NT2/D1 (cell line): ENCODE results near the gene ETFB.

ENCODE experiments used
- DNase-seq: peaks from one replicate; pipeline ENCODE4 v3.0.0-alpha.2; 2011; ENCODE audit warnings: low read depth, low spot score
- H3K27me3 ChIP-seq: 2 replicates; pipeline ENCODE4 v1.6.0; 2011; ENCODE audit warnings: mild to moderate bottlenecking; ENCODE audit not compliant: insufficient read length, insufficient read depth
- H3K36me3 ChIP-seq: 2 replicates; pipeline ENCODE4 v1.6.1; 2011; ENCODE audit warnings: mild to moderate bottlenecking, low read length, mixed read lengths; ENCODE audit not compliant: insufficient read depth, insufficient read length
- H3K4me1 ChIP-seq: 2 replicates; pipeline ENCODE4 v1.5.1; 2011; ENCODE audit not compliant: insufficient read depth, insufficient read length
- H3K4me3 ChIP-seq: 2 replicates; pipeline ENCODE4 v1.5.1; 2011; ENCODE audit warnings: low read depth; ENCODE audit not compliant: insufficient read length
- H3K9ac ChIP-seq: 2 replicates; pipeline ENCODE4 v1.6.0; 2011; ENCODE audit warnings: low read depth; ENCODE audit not compliant: insufficient read length
- H3K9me3 ChIP-seq: 2 replicates; pipeline ENCODE4 v1.5.1; 2011; ENCODE audit warnings: mild to moderate bottlenecking, low read length; ENCODE audit not compliant: insufficient read depth
- SUZ12 ChIP-seq: IDR thresholded peaks from 2 replicates; pipeline ENCODE4 v1.6.1; 2011; ENCODE audit not compliant: insufficient read length, insufficient read depth; ENCODE audit errors: extremely low read depth
- YY1 ChIP-seq: IDR thresholded peaks from 2 replicates; pipeline ENCODE4 v1.6.1; 2011; ENCODE audit not compliant: insufficient read length, insufficient read depth
- ZNF274 ChIP-seq: IDR thresholded peaks from 2 replicates; pipeline ENCODE4 v1.6.1; 2011; ENCODE audit warnings: mild to moderate bottlenecking, low read depth, low read length

ETFB gene

GRCh38 chr19:51317376-51317775 is 48.8 kb downstream of the ETFB start:
- H3K27me3 ChIP-seq = no peaks in the 10 kb centered on the region
- DNase-seq = no peak
- H3K36me3 ChIP-seq = no peaks in the 10 kb centered on the region
- H3K9me3 ChIP-seq = no peaks in the 10 kb centered on the region
- H3K4me1 ChIP-seq = peaks cover 5% of the 10 kb centered on the region
- no peak for TF ChIP-seq YY1
- TF ChIP-seq SUZ12 = no peak
- H3K4me3 ChIP-seq = no peak overlapping the region
- H3K9ac ChIP-seq = no peak overlapping the region

DNA sequence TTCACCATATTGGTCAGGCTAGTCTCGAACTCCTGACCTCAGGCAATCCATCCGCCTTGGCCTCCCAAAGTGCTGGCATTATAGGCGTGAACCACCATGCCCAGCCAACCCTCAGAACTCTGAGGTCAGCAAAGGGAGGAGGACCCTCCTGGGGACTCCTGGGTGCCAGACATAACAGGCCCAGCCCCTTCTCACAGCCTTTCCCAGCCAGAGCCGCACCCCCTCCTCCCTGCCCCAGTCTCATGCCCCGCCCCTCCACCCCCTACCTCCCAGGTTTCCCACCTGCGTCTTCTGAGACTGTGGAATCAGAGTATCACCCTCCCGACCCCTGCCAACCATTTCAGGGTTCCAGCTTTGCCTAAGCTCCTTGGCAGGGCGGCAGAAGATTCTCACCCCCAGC is 49.5 kb downstream of the ETFB start:
- Histone ChIP-seq H3K36me3 (no peaks in the 10 kb centered on the region), H3K9me3 (no peaks in the 10 kb centered on the region), H3K27me3 (no peaks in the 10 kb centered on the region), H3K4me3 (no peak overlapping the region), H3K4me1 (peaks cover 5% of the 10 kb centered on the region), H3K9ac (no peak overlapping the region)
- no peak for TF ChIP-seq ZNF274
- no peak for DNase-seq

DNA sequence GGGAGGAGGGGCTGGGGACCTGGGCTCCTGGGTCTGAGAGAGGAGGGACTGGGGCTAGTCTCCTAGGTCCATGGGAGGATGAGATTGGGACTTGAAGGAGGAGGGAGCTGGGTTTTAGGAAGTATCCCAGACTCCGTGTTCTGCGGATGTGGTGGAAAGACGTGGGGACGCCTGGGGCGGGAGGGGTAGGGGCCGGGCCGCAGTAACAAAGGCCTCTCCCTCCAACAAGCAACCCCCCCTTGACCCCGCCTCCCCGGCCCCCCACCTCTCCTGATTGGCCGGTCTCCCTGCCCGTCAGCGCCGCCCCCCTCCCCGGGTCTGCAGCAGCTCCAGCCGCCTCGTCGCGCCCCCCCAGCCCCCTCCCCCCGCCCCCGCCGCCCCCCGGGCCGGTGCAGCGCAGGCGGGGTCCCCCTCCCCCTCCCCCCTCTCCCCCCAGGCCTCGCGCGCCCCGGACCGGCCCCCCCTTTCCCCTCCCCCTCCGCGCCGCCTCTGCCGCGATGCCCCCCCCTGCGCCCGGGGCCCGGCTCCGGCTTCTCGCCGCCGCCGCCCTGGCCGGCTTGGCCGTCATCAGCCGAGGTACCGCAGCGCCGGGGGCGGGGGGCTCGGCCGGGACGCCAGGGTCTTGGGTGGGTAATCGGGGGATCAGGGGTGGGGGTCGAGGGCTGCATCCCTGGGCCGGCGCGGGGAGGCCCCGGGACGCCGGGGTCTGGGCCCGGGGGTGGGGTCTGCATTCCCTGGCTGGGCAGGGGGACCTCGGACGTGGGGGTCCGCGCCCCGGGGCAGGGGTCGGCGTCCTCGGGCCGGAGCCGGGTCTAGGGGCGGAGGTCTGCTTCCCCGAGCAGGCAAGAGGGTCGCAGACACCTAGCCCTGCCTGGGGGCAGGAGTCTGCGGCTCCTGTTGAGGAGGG is 54.6 kb downstream of the ETFB start, which contains the start of gene IGLON5:
TSS of gene IGLON5 (plus strand) at position 294 of the 907 bp plus-strand sequence. CDS start at position 498, 204 bp downstream.
- TF ChIP-seq ZNF274 = no peak
- no peak for TF ChIP-seq YY1
- TF ChIP-seq SUZ12 = no peak
- H3K9ac ChIP-seq = peak within 1 kb of the TSS; percentile 36
- H3K4me3 ChIP-seq = peak within 1 kb of the TSS; percentile 26
- no peaks in the 10 kb centered on the region for H3K36me3 ChIP-seq
- no peak for DNase-seq
- H3K9me3 ChIP-seq = no peaks in the 10 kb centered on the region
- H3K4me1 ChIP-seq = no peaks in the 10 kb centered on the region
- no peaks in the 10 kb centered on the region for H3K27me3 ChIP-seq

- Histone ChIP-seq H3K9ac (no peak overlapping the region), H3K36me3 (no peaks in the 10 kb centered on the region), H3K4me3 (no peak overlapping the region), H3K4me1 (no peaks in the 10 kb centered on the region), H3K9me3 (peaks cover 15% of the 10 kb centered on the region), H3K27me3 (no peaks in the 10 kb centered on the region)
- no peak for TF ChIP-seq SUZ12
- no peak for TF ChIP-seq YY1
- no peak for TF ChIP-seq ZNF274
- DNase-seq = no peak
These were observed 60.7 kb downstream of the ETFB start for GRCh38 chr19:51305479-51305878.

GRCh38 chr19:51301266-51301665 is 64.9 kb downstream of the ETFB start:
- TF ChIP-seq SUZ12 (no peak), ZNF274 (no peak)
- no peak overlapping the region for H3K9ac ChIP-seq
- H3K4me3 ChIP-seq = no peak overlapping the region
- peaks cover 15% of the 10 kb centered on the region for H3K9me3 ChIP-seq
- H3K4me1 ChIP-seq = peaks cover 5% of the 10 kb centered on the region
- H3K27me3 ChIP-seq = no peaks in the 10 kb centered on the region
- H3K36me3 ChIP-seq = no peaks in the 10 kb centered on the region
- DNase-seq = no peak

DNA sequence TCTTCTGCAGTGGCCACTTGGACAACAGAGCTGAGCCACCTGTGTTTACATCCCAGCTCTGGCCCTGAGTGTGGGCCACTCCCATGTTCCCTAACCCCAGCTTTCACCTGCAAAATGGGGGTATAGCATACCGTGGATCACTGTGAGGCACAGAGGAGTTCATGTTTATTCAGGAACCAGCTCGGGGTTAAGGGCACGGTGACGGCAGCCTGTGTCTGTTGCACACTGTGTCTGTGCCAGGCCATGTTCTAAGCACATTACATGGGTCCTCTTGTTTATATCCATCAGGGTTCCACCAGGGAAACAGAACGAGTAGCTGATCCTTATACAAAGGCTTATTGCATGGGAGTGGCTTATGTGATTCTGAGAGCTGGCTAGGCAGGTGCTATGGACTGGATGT is 68.8 kb downstream of the ETFB start:
- no peak for DNase-seq
- Histone ChIP-seq H3K4me3 (no peak overlapping the region), H3K9me3 (no peaks in the 10 kb centered on the region), H3K9ac (no peak overlapping the region), H3K27me3 (no peaks in the 10 kb centered on the region), H3K36me3 (no peaks in the 10 kb centered on the region), H3K4me1 (peaks cover 23% of the 10 kb centered on the region)
- TF ChIP-seq SUZ12 (no peak), YY1 (no peak), ZNF274 (no peak)

DNA sequence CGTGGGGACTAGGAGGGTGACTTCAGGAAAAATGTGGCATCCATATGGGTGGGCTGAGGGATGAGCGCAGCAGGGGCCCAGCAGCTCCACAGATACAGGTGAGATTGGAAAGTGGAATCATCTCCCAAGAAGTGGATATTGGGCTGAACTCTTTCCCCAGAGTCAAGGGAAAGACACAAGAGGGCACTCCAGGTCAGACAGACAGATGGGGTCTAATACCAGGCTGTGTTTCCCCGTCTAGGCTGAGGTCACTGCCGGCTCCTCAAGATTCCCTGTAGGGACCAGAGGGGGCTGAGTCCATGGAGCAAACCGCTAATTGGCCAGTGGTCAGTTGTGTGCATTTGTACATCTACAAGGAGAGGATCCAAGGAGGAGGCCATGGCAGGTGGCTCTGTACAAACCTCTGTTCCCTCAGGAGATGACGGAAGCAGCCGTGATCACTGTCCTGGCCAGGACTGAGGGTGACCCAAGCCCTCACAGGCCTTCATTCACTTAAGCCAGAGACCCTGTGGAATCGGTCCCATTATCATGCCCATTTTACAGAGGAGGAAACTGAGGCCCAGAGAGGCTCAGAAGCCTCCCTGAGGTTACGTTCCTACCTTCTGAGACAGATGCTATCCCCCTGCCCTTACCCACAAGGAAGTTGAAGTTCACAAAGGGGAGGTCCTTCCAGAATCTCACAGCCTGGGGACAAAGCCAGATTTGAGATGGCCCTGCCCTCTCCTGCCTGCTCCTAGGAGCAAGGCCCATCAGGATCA is 69.7 kb downstream of the ETFB start:
- no peak overlapping the region for H3K4me3 ChIP-seq
- DNase-seq = no peak
- TF ChIP-seq YY1 (no peak), SUZ12 (no peak), ZNF274 (no peak)
- H3K9ac ChIP-seq = peak overlapping the region; percentile 53
- H3K27me3 ChIP-seq = no peaks in the 10 kb centered on the region
- peaks cover 24% of the 10 kb centered on the region for H3K4me1 ChIP-seq
- H3K36me3 ChIP-seq = no peaks in the 10 kb centered on the region
- H3K9me3 ChIP-seq = no peaks in the 10 kb centered on the region
